Tibial nerve (tissue), 4 donors: ENCODE measurements around the gene ASCC2. TPM values are rescaled to one million over a fixed set of nuclear protein-coding genes. Genes with fewer than 3 reads are reported as not detected.

Source experiments
- DNase-seq, 2 donors: peaks; one replicate each; pipeline ENCODE4 v3.0.0-alpha.2; 2019; ENCODE audit warnings: low spot score in 2 of 2
- H3K27ac ChIP-seq, 4 donors: fragments of 200-600 bp; sonication (generic) in 3 of 4; one replicate each; pipeline ENCODE4 v1.5.1; 2017 to 2019; ENCODE audit warnings: mild to moderate bottlenecking in 1 of 4
- H3K27me3 ChIP-seq, 2 donors: fragments of 200-600 bp; sonication (generic) in 1 of 2; one replicate each; pipeline versions ENCODE4 v1.5.1 to v1.6.0; 2017 to 2019
- H3K36me3 ChIP-seq, 3 donors: fragments of 200-600 bp; sonication (generic); one replicate each; pipeline ENCODE4 v1.5.1; 2018 to 2019
- H3K4me1 ChIP-seq, 4 donors: fragments of 200-600 bp; sonication (generic) in 3 of 4; one replicate each; pipeline ENCODE4 v1.5.1; 2017 to 2019
- H3K4me3 ChIP-seq, 4 donors: fragments of 200-600 bp; sonication (generic) in 3 of 4; one replicate each; pipeline ENCODE4 v1.5.1; 2017 to 2019; ENCODE audit warnings: mild to moderate bottlenecking in 1 of 4, moderate library complexity in 1 of 4
- H3K9me3 ChIP-seq, 4 donors: fragments of 200-600 bp; sonication (generic) in 3 of 4; one replicate each; pipeline ENCODE4 v1.5.1; 2017 to 2019
- EP300 ChIP-seq, 2 donors: sonication (generic); formaldehyde crosslinking; IDR thresholded peaks; one replicate each; pipeline ENCODE4 v1.6.1; 2017; ENCODE audit warnings: antibody characterized with exemption in 2 of 2, mild to moderate bottlenecking in 1 of 2
- POLR2A ChIP-seq, 2 donors: fragments of 450-650 bp; IDR thresholded peaks; one replicate each; pipeline ENCODE4 v1.6.1; 2017; ENCODE audit warnings: antibody characterized with exemption in 2 of 2, mild to moderate bottlenecking in 2 of 2, moderate library complexity in 2 of 2
- WGBS, 2 donors: methylation state at CpG; one replicate each; pipeline ENCODE4 v1.1.5; 2018; 5-methylcytosine and 5-hydroxymethylcytosine counted together
- total RNA-seq, 4 donors: library from RNA; depleted of rRNA; stranded (reverse); fragments of >200 nt; gene quantifications; one replicate each; pipeline ENCODE4 v1.1.0, GENCODE V29; 2016
- TF ChIP-seq, protein P1 (sequence below), 5 experiments: fragments of 200-600 bp in 3 of 5; fragments of 450-650 bp in 2 of 5; sonication (generic) in 3 of 5; IDR thresholded peaks; one replicate each; pipeline ENCODE4 v1.5.1; 2016 to 2019; ENCODE audit warnings: antibody characterized with exemption in 5 of 5, mild to moderate bottlenecking in 3 of 5, moderate library complexity in 2 of 5

Gene ASCC2
- total RNA-seq, 4 donors from 2014 or later = 30.4 to 45.3 (median 40.9) TPM

DNA sequence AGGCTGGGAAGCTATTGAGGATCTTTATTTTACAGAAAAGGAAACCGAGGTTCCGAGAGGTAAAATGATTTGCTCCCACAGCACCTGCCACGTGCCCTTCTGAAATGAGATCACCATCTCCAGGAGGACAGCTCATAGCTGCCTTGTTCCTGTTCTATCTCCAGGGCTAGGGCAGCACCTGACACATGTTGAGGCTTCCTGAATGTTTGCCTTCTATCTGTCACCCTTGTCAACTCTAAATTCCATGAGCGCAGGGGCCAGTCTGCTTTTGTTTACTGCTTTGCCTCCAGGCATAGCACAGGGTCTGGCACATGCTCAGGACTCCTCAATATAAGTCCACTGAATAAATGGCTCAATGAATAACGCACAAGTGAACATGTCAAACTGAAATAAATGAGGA, 24.1 kb downstream of the ASCC2 start:
- Histone ChIP-seq H3K36me3 (peaks cover 0 to 95% (median 6%) of the 10 kb centered on the region in 3 donors), H3K27ac (no peak overlapping the region), H3K4me3 (no peak overlapping the region), H3K9me3 (no peaks in the 10 kb centered on the region), H3K27me3 (no peaks in the 10 kb centered on the region), H3K4me1 (peaks cover 0 to 6% (median 3%) of the 10 kb centered on the region in 4 donors)
- no peak for TF ChIP-seq POLR2A (IDR thresholded peaks at IDR 0.05)
- TF ChIP-seq, protein P1, sequence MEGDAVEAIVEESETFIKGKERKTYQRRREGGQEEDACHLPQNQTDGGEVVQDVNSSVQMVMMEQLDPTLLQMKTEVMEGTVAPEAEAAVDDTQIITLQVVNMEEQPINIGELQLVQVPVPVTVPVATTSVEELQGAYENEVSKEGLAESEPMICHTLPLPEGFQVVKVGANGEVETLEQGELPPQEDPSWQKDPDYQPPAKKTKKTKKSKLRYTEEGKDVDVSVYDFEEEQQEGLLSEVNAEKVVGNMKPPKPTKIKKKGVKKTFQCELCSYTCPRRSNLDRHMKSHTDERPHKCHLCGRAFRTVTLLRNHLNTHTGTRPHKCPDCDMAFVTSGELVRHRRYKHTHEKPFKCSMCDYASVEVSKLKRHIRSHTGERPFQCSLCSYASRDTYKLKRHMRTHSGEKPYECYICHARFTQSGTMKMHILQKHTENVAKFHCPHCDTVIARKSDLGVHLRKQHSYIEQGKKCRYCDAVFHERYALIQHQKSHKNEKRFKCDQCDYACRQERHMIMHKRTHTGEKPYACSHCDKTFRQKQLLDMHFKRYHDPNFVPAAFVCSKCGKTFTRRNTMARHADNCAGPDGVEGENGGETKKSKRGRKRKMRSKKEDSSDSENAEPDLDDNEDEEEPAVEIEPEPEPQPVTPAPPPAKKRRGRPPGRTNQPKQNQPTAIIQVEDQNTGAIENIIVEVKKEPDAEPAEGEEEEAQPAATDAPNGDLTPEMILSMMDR (IDR thresholded peaks at IDR 0.05) = no peak
- TF ChIP-seq EP300 (IDR thresholded peaks at IDR 0.05) = no peak
- 85 to 91% methylated on average over 5 of the region's 5 CpGs for WGBS, 2 donors
- no peak for DNase-seq

DNA sequence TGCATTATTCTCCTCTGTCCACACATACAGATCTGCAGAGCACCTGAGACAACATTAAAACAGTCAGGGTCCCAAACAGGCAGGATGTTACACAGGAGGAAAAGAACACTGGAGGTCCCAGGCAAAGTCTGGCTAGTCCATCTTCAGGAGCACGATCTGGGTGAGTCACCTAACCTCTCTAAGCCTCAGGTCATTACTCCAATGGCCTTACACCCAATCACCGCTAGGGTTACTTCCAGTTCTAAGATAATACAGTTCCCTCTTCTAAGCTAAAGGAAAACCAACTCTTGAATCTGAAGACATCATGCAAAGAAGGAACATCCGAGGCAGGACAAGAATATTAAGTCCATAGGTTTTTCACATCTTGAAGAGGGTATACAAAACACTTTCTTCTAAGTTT, 24.5 kb downstream of the ASCC2 start:
- H3K4me3 ChIP-seq = no peak overlapping the region
- no peaks in the 10 kb centered on the region for H3K27me3 ChIP-seq
- H3K36me3 ChIP-seq = peaks cover 0 to 94% (median 6%) of the 10 kb centered on the region in 3 donors
- H3K27ac ChIP-seq = no peak overlapping the region
- DNase-seq = no peak
- H3K9me3 ChIP-seq = no peaks in the 10 kb centered on the region
- peaks cover 0 to 6% (median 3%) of the 10 kb centered on the region in 4 donors for H3K4me1 ChIP-seq
- TF ChIP-seq POLR2A (IDR thresholded peaks at IDR 0.05) = no peak
- TF ChIP-seq EP300 (IDR thresholded peaks at IDR 0.05) = no peak
- TF ChIP-seq, protein P1 (IDR thresholded peaks at IDR 0.05) = no peak
- 65 to 74% methylated on average over 3 of the region's 3 CpGs for WGBS, 2 donors

DNA sequence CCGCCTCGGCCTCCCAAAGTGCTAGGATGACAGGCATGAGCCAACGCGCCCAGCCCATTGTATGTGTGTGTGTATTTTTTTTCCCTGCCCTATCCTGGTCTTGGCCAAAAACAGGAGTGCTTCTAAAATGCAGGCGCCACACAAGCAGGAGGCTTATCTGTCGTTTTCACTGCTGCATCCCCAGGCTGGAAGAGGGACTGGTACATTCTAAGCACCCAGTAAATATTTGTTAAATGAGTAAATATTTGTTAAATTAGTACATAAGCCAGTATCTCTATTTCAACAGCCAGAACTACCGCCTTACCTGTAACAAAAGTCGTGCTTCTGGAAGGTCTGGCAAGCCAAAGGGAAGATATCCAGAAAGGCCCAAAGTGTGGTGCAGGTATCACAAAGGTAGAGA, 24.9 kb downstream of the ASCC2 start:
- H3K36me3 ChIP-seq = peaks cover 0 to 94% (median 6%) of the 10 kb centered on the region in 3 donors
- no peak for DNase-seq
- peaks cover 0 to 6% (median 3%) of the 10 kb centered on the region in 4 donors for H3K4me1 ChIP-seq
- no peak overlapping the region for H3K27ac ChIP-seq
- H3K27me3 ChIP-seq = no peaks in the 10 kb centered on the region
- no peak for TF ChIP-seq POLR2A (IDR thresholded peaks at IDR 0.05)
- TF ChIP-seq, protein P1 (IDR thresholded peaks at IDR 0.05) = no peak
- TF ChIP-seq EP300 (IDR thresholded peaks at IDR 0.05) = no peak
- H3K4me3 ChIP-seq = no peak overlapping the region
- no peaks in the 10 kb centered on the region for H3K9me3 ChIP-seq
- WGBS, 2 donors = 94 to 96% methylated on average over 8 of the region's 8 CpGs

DNA sequence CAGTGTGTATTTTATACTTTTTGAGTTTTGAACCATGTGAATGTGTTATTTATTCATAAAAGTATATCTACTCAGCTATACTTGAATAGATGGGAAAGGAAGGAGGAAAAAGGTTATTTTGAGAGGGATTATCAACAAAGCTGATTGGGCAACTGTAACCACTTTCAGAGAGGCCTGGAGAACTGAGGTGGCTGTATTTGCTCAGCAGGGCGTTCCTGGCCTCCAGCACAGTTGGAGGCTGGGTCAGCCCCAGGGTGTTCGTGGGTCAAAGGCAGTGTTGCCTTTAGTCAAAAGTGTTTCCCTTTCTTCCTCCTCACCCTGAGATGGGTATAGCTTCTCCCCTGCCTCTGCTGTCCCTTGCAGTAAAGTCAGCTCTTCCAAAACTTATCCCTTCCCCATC, 26.7 kb downstream of the ASCC2 start:
- 72 to 73% methylated on average over 2 of the region's 2 CpGs for WGBS, 2 donors
- Histone ChIP-seq H3K27me3 (no peaks in the 10 kb centered on the region), H3K27ac (no peak overlapping the region), H3K9me3 (no peaks in the 10 kb centered on the region), H3K36me3 (peaks cover 0 to 94% (median 12%) of the 10 kb centered on the region in 3 donors), H3K4me1 (peaks cover 0 to 6% (median 3%) of the 10 kb centered on the region in 4 donors), H3K4me3 (no peak overlapping the region)
- no peak for DNase-seq
- no peak for TF ChIP-seq EP300 (IDR thresholded peaks at IDR 0.05)
- TF ChIP-seq POLR2A (IDR thresholded peaks at IDR 0.05) = no peak
- TF ChIP-seq, protein P1 (IDR thresholded peaks at IDR 0.05) = no peak

DNA sequence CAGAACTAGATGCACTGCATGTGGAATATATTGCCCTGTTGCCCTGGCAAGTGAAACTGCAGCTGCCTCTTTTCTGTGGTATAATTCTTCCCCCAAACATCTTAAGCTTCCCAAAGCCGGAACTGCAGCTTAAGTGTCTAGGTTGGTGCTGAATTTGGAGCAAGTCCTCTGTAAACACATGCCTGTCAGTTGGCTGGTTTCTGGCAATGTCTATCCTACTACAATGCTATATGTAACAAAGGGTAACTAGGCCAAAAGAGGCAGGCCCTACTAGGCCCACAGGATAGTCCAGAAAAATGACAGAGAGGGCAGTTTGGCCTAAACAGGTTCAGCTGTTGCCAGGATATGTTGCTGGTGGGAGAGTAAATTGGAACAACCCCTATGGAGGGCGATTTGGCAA, 27.9 kb downstream of the ASCC2 start:
- Histone ChIP-seq H3K27me3 (no peaks in the 10 kb centered on the region), H3K27ac (no peak overlapping the region), H3K4me1 (no peaks in the 10 kb centered on the region), H3K36me3 (peaks cover 0 to 94% (median 23%) of the 10 kb centered on the region in 3 donors), H3K4me3 (no peak overlapping the region), H3K9me3 (no peaks in the 10 kb centered on the region)
- TF ChIP-seq EP300 (IDR thresholded peaks at IDR 0.05) (no peak), POLR2A (IDR thresholded peaks at IDR 0.05) (no peak)
- TF ChIP-seq, protein P1 (IDR thresholded peaks at IDR 0.05) = no peak
- 75 to 77% methylated on average over 2 of the region's 2 CpGs for WGBS, 2 donors
- DNase-seq = no peak
